ENCODE measurements around the gene NUDT16L1.

DNA sequence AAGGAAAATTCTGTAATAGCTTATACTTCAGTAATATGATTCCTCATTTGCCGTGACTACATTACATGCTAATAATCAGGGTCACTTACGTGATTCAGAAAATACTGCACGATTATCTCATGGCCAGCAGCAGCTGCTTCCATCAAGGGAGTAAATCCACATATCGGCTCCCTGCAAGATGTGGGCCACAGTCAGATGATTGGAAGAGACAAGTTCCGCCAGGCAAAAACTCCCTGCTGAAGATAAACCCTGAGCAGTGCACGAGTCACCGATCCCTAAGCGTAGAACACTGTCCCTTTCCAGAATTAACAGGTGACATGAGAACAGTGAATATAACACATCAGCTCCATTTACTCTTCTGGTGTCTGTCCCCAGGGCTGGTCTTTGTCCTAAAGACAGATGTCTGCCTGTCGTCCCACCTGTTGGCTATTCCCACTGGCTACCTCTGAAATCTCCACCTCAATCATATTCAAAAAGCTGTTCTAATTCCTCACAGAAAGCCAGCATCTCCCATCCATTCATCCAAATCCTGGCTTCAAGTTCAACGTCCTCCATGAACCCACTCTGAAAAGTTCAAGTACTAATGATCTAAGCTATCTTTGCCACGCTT is 31.4 kb downstream of the NUDT16L1 start:
- TF ChIP-seq CTCF (conservative IDR thresholded peaks at IDR 0.05; ENCODE audit: low read length) (no peak), EZH2phosphoT487 (IDR thresholded peaks at IDR 0.05; ENCODE audit: borderline replicate concordance, low read depth, low read length) (no peak)
